K562 (cell line): ENCODE data around the gene POLRMT. TPM values are rescaled to one million over a fixed set of nuclear protein-coding genes. Genes with fewer than 3 reads are reported as not detected.

Experiments used
- HNRNPLL ChIP-seq: fragments of 200-400 bp; formaldehyde crosslinking; IDR thresholded peaks from 2 replicates; pipeline ENCODE4 v1.6.1; 2017; ENCODE audit warnings: low read length, low read depth, mild to moderate bottlenecking; ENCODE audit not compliant: poor library complexity, severe bottlenecking
- MGA ChIP-seq: fragments of 450-650 bp; IDR thresholded peaks from 2 replicates; pipeline ENCODE4 v1.6.1; 2016; ENCODE audit warnings: mild to moderate bottlenecking, moderate library complexity
- NR1H2 ChIP-seq: sonication (generic); formaldehyde crosslinking; IDR thresholded peaks from 2 replicates; pipeline ENCODE4 v1.4.0; 2020; ENCODE audit warnings: mild to moderate bottlenecking, missing genetic modification reagents
- ZNF324 ChIP-seq: fragments of 250-450 bp; sonication (Bioruptor Pico); IDR thresholded peaks from 2 replicates; pipeline ENCODE4 v1.4.0; 2020; ENCODE audit warnings: mild to moderate bottlenecking
- ZNF668 ChIP-seq: fragments of 250-450 bp; sonication (Bioruptor Pico); IDR thresholded peaks from 2 replicates; pipeline ENCODE4 v1.8.0; 2022; ENCODE audit warnings: mild to moderate bottlenecking, inconsistent platforms
- polyA plus RNA-seq, 8 experiments: library from polyadenylated mRNA; depleted of rRNA in 4 of 8; stranded (reverse) in 5 of 8; unstranded in 3 of 8; fragments of >200 nt; fragmentation: Nextera tagmentation in 2 of 8; fragmentation: Illumina TruSeq in 1 of 8; extraction: Ambion mirVana in 2 of 8; extraction: Trizol in 1 of 8; gene quantifications; 2 replicates each; pipeline versions ENCODE4 v1.2.1 to v1.2.3, GENCODE V29; 2011 to 2014; ENCODE audit warnings: inconsistent platforms in 1 of 8, missing spikeins in 1 of 8
- total RNA-seq, 7 experiments: library from RNA; depleted of rRNA in 6 of 7; stranded (reverse); fragments of >200 nt in 6 of 7; fragmentation: Illumina TruSeq in 2 of 7; extraction: Trizol in 2 of 7; gene quantifications; 2 replicates each; pipeline versions ENCODE4 v1.2.1 to v1.2.3, GENCODE V29; 2011 to 2021; ENCODE audit warnings: low replicate concordance in 1 of 7
- TF ChIP-seq, protein P1 (sequence below): fragments of 250-450 bp; sonication (Bioruptor Pico); IDR thresholded peaks from 2 replicates; pipeline ENCODE4 v1.8.0; 2022; ENCODE audit warnings: inconsistent platforms
- TF ChIP-seq, protein P2 (sequence below), 2 experiments: fragments of 450-650 bp; IDR thresholded peaks; 2 replicates each; pipeline ENCODE4 v1.6.1; 2018; ENCODE audit warnings: mild to moderate bottlenecking in 2 of 2, low read depth in 1 of 2; ENCODE audit not compliant: partially characterized antibody in 2 of 2

Gene POLRMT
- total and polyA plus RNA-seq, 9 of the 15 experiments (the other 6 are each of a cell fraction or from before 2014, with no cell fraction given), result 30.3 to 144 (median 68.0) TPM

GRCh38 chr19:572140-572742, 61.1 kb downstream of the POLRMT start, which contains the start of gene BSG (continued):
- TF ChIP-seq MGA, result peak; percentile 27; the same call in 1 of the 2 replicates
- peak; percentile 84 for TF ChIP-seq HNRNPLL
- TF ChIP-seq, protein P1, sequence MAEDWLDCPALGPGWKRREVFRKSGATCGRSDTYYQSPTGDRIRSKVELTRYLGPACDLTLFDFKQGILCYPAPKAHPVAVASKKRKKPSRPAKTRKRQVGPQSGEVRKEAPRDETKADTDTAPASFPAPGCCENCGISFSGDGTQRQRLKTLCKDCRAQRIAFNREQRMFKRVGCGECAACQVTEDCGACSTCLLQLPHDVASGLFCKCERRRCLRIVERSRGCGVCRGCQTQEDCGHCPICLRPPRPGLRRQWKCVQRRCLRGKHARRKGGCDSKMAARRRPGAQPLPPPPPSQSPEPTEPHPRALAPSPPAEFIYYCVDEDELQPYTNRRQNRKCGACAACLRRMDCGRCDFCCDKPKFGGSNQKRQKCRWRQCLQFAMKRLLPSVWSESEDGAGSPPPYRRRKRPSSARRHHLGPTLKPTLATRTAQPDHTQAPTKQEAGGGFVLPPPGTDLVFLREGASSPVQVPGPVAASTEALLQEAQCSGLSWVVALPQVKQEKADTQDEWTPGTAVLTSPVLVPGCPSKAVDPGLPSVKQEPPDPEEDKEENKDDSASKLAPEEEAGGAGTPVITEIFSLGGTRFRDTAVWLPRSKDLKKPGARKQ (CRISPR knock-in tag), result no peak
- no peak for TF ChIP-seq NR1H2 (CRISPR knock-in tag)
- TF ChIP-seq ZNF324 (CRISPR knock-in tag), result 0 out of 2 replicates have a peak, but pooled peaks have one; percentile 41
- TF ChIP-seq, protein P2, sequence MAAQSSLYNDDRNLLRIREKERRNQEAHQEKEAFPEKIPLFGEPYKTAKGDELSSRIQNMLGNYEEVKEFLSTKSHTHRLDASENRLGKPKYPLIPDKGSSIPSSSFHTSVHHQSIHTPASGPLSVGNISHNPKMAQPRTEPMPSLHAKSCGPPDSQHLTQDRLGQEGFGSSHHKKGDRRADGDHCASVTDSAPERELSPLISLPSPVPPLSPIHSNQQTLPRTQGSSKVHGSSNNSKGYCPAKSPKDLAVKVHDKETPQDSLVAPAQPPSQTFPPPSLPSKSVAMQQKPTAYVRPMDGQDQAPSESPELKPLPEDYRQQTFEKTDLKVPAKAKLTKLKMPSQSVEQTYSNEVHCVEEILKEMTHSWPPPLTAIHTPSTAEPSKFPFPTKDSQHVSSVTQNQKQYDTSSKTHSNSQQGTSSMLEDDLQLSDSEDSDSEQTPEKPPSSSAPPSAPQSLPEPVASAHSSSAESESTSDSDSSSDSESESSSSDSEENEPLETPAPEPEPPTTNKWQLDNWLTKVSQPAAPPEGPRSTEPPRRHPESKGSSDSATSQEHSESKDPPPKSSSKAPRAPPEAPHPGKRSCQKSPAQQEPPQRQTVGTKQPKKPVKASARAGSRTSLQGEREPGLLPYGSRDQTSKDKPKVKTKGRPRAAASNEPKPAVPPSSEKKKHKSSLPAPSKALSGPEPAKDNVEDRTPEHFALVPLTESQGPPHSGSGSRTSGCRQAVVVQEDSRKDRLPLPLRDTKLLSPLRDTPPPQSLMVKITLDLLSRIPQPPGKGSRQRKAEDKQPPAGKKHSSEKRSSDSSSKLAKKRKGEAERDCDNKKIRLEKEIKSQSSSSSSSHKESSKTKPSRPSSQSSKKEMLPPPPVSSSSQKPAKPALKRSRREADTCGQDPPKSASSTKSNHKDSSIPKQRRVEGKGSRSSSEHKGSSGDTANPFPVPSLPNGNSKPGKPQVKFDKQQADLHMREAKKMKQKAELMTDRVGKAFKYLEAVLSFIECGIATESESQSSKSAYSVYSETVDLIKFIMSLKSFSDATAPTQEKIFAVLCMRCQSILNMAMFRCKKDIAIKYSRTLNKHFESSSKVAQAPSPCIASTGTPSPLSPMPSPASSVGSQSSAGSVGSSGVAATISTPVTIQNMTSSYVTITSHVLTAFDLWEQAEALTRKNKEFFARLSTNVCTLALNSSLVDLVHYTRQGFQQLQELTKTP (IDR thresholded peaks at IDR 0.05; ENCODE audit: low read depth in 1 of 2, partially characterized antibody in 2 of 2), result peak in 1 of 2 experiments; percentile 25
- TF ChIP-seq ZNF668 (CRISPR knock-in tag), result no peak
